GM23248 (cell line): ENCODE results near the gene MPZ. TPM values are rescaled to one million over a fixed set of nuclear protein-coding genes. Genes with fewer than 3 reads are reported as not detected.
A peak's percentile ranks its signal among the peaks of the same experiment; 100 is the strongest.

ENCODE experiments used
- DNase-seq: peaks from one replicate; pipeline ENCODE4 v3.0.0-alpha.2; 2015
- H2AFZ ChIP-seq: fragments of 200-600 bp; sonication (generic); 2 replicates; pipeline ENCODE4 v1.6.1; 2016; ENCODE audit warnings: antibody characterized with exemption
- H3F3A ChIP-seq: fragments of 200-600 bp; sonication (generic); 2 replicates; pipeline ENCODE4 v1.6.1; 2016; ENCODE audit warnings: mild to moderate bottlenecking, antibody characterized with exemption, mixed run types; ENCODE audit not compliant: insufficient read depth
- H3K27ac ChIP-seq: fragments of 200-600 bp; sonication (generic); 2 replicates; pipeline ENCODE4 v1.5.1; 2016; ENCODE audit warnings: mild to moderate bottlenecking
- H3K27me3 ChIP-seq: fragments of 200-600 bp; sonication (generic); replicated peaks from 2 replicates; pipeline ENCODE4 v1.6.1; 2016; ENCODE audit warnings: mild to moderate bottlenecking; ENCODE audit not compliant: insufficient read depth
- H3K36me3 ChIP-seq: fragments of 200-600 bp; sonication (generic); 2 replicates; pipeline ENCODE4 v1.6.1; 2016; ENCODE audit warnings: low read depth, mild to moderate bottlenecking
- H3K4me1 ChIP-seq: fragments of 200-600 bp; sonication (generic); 2 replicates; pipeline ENCODE4 v1.6.1; 2016; ENCODE audit warnings: mild to moderate bottlenecking; ENCODE audit not compliant: insufficient read depth
- H3K4me2 ChIP-seq: fragments of 200-600 bp; sonication (generic); one replicate; pipeline ENCODE4 v1.6.1; 2016; ENCODE audit warnings: mild to moderate bottlenecking; ENCODE audit not compliant: unreplicated experiment
- H3K4me3 ChIP-seq: fragments of 200-600 bp; sonication (generic); 2 replicates; pipeline ENCODE4 v1.5.1; 2016; ENCODE audit warnings: mild to moderate bottlenecking
- H3K79me2 ChIP-seq: fragments of 200-600 bp; sonication (generic); 2 replicates; pipeline ENCODE4 v1.6.1; 2016; ENCODE audit warnings: mild to moderate bottlenecking; ENCODE audit not compliant: insufficient read depth
- H3K9ac ChIP-seq: fragments of 200-600 bp; sonication (generic); 2 replicates; pipeline ENCODE4 v1.6.1; 2016; ENCODE audit warnings: mild to moderate bottlenecking
- H3K9me2 ChIP-seq: fragments of 200-600 bp; sonication (generic); 2 replicates; pipeline ENCODE4 v1.6.1; 2016; ENCODE audit warnings: mixed run types, mild to moderate bottlenecking, moderate library complexity; ENCODE audit not compliant: insufficient read depth
- H3K9me3 ChIP-seq: fragments of 200-600 bp; sonication (generic); one replicate; pipeline ENCODE4 v1.6.1; 2017; ENCODE audit warnings: low read depth
- H4K20me1 ChIP-seq: fragments of 200-600 bp; sonication (generic); 2 replicates; pipeline ENCODE4 v1.6.0; 2016; ENCODE audit not compliant: insufficient read depth
- EZH2 ChIP-seq: fragments of 200-600 bp; sonication (generic); IDR thresholded peaks from 2 replicates; pipeline ENCODE4 v1.6.1; 2018; ENCODE audit warnings: antibody characterized with exemption, mild to moderate bottlenecking; ENCODE audit not compliant: insufficient read depth, poor library complexity, severe bottlenecking
- EZH2phosphoT487 ChIP-seq: fragments of 200-600 bp; sonication (generic); IDR thresholded peaks from 2 replicates; pipeline ENCODE4 v1.6.1; 2018; ENCODE audit warnings: antibody characterized with exemption, moderate library complexity, mild to moderate bottlenecking, low read depth; ENCODE audit not compliant: insufficient read depth
- WGBS, 2 experiments: methylation state at CpG; one replicate each; pipeline ENCODE4 v1.1.6; 2015 to 2017; ENCODE audit warnings: low lambda C conversion rate in 2 of 2, low coverage in 1 of 2; ENCODE audit errors: missing lambda C conversion rate in 2 of 2; 5-methylcytosine and 5-hydroxymethylcytosine counted together
- in situ Hi-C: fragments of 300-500 bp; cut with MboI; formaldehyde crosslinking; loops from 2 replicates; pipeline ENCODE4 v1.15.0; 2020
- polyA plus RNA-seq: library from polyadenylated mRNA; unstranded; fragments of >200 nt; fragmentation: Nextera tagmentation; extraction: Ambion mirVana; gene quantifications from 2 replicates; pipeline ENCODE4 v1.2.1, GENCODE V29; 2016
- total RNA-seq: library from RNA; depleted of rRNA; stranded (reverse); fragments of >200 nt; shearing (Covaris generic); gene quantifications from 2 replicates; pipeline ENCODE4 v1.2.3, GENCODE V29; 2014

Gene MPZ
- total and polyA plus RNA-seq, 2 experiments from 2014 or later = 0.11 TPM; not detected in 1

GRCh38 chr1:161266202-161266601, 43.6 kb downstream of the MPZ start:
- in situ Hi-C loops = no loop called here
- Histone ChIP-seq H2AFZ (no peak overlapping the region), H3F3A (no peaks in the 10 kb centered on the region), H3K27me3 (peaks cover 5% of the 10 kb centered on the region), H3K9ac (no peak overlapping the region), H3K79me2 (no peaks in the 10 kb centered on the region), H3K9me2 (no peaks in the 10 kb centered on the region), H3K4me2 (no peak overlapping the region), H4K20me1 (no peaks in the 10 kb centered on the region), H3K4me3 (no peak overlapping the region), H3K9me3 (no peaks in the 10 kb centered on the region), H3K4me1 (no peaks in the 10 kb centered on the region), H3K36me3 (no peaks in the 10 kb centered on the region), H3K27ac (no peak overlapping the region)
- TF ChIP-seq EZH2 (no peak), EZH2phosphoT487 (no peak)
- 58 to 67% methylated on average over 3 of the region's 3 CpGs for WGBS, 2 experiments
- peak; percentile 28 for DNase-seq

GRCh38 chr1:161265305-161265704, 44.5 kb downstream of the MPZ start:
- Histone ChIP-seq H3K4me1 (no peaks in the 10 kb centered on the region), H3K36me3 (no peaks in the 10 kb centered on the region), H3K4me3 (no peak overlapping the region), H3K27ac (no peak overlapping the region), H3K27me3 (peaks cover 14% of the 10 kb centered on the region), H3K9ac (no peak overlapping the region), H2AFZ (no peak overlapping the region), H3K4me2 (no peak overlapping the region), H3K9me2 (no peaks in the 10 kb centered on the region), H3K79me2 (no peaks in the 10 kb centered on the region), H3F3A (no peaks in the 10 kb centered on the region), H3K9me3 (no peaks in the 10 kb centered on the region), H4K20me1 (no peaks in the 10 kb centered on the region)
- in situ Hi-C loops = no loop called here
- TF ChIP-seq EZH2 = no peak
- no peak for TF ChIP-seq EZH2phosphoT487
- no peak for DNase-seq
- WGBS, 2 experiments = 44 to 45% methylated on average over 5 of the region's 5 CpGs

GRCh38 chr1:161261261-161262235, 48.2 kb downstream of the MPZ start:
- Histone ChIP-seq H4K20me1 (no peaks in the 10 kb centered on the region), H3K36me3 (no peaks in the 10 kb centered on the region), H3K4me2 (no peak overlapping the region), H2AFZ (no peak overlapping the region), H3K27ac (no peak overlapping the region), H3K9me2 (no peaks in the 10 kb centered on the region), H3K9me3 (no peaks in the 10 kb centered on the region), H3K4me1 (0 out of 2 replicates have a peak, but pooled peaks cover 4% of the 10 kb centered on the region), H3K79me2 (no peaks in the 10 kb centered on the region), H3F3A (no peaks in the 10 kb centered on the region), H3K27me3 (peaks cover 41% of the 10 kb centered on the region), H3K9ac (no peak overlapping the region), H3K4me3 (no peak overlapping the region)
- peak; percentile 23 for DNase-seq
- TF ChIP-seq EZH2phosphoT487 = no peak
- TF ChIP-seq EZH2 = no peak
- in situ Hi-C loops = no loop called here
- 53 to 58% methylated on average over 12 of the region's 12 CpGs for WGBS, 2 experiments

GRCh38 chr1:161260376-161261260, 49.1 kb downstream of the MPZ start:
- H3K9ac ChIP-seq = no peak overlapping the region
- no peaks in the 10 kb centered on the region for H3F3A ChIP-seq
- H3K27me3 ChIP-seq = peaks cover 41% of the 10 kb centered on the region
- no peaks in the 10 kb centered on the region for H4K20me1 ChIP-seq
- H3K9me3 ChIP-seq = no peaks in the 10 kb centered on the region
- H3K79me2 ChIP-seq = no peaks in the 10 kb centered on the region
- H3K27ac ChIP-seq = no peak overlapping the region
- no peak overlapping the region for H3K4me2 ChIP-seq
- H3K4me1 ChIP-seq = 0 out of 2 replicates have a peak, but pooled peaks cover 4% of the 10 kb centered on the region
- 14 to 15% methylated on average over 9 of the region's 9 CpGs for WGBS, 2 experiments
- no peak for TF ChIP-seq EZH2phosphoT487
- TF ChIP-seq EZH2 = no peak
- in situ Hi-C loops = no loop called here
- no peak for DNase-seq
- H3K4me3 ChIP-seq = no peak overlapping the region
- H3K36me3 ChIP-seq = no peaks in the 10 kb centered on the region
- no peak overlapping the region for H2AFZ ChIP-seq
- no peaks in the 10 kb centered on the region for H3K9me2 ChIP-seq
